ENCODE data around the gene TXNDC11. TPM values are rescaled to one million over a fixed set of nuclear protein-coding genes. Genes with fewer than 3 reads are reported as not detected.

TXNDC11 gene
- total and polyA plus RNA-seq, 9 of the 15 experiments (the other 6 are each of a cell fraction or from before 2014, with no cell fraction given), result 0.66 to 32.6 (median 26.2) TPM

DNA sequence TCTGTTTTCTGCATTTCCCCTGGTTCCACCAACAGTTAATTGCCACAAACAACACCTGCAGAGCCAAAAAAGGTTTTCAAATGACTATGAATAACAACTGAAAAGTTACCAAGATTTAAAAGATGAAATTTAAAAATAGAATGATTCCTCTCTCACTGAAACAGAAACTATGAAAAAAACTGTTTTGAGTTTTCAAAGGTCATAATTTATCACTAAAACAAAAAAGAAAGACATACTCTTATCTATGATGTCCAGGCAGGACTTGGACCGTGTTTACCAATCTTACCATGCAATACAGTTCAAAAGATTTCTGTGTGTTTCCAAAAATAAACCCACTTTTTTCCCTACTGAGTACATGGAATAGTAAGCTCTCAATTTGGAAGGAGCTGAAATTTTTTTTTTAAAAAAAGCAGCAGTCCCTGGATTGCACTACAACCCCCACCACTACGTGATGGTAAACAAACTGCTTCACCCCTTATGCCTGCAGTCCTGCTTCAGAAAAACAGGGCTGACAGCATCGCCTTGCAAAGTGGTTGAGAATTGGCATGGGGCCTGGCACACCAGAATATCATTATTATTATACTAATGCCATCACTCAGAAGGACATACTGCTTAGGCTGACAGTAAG is 8.5 kb downstream of the TXNDC11 start:
- WGBS (ENCODE audit: insufficient coverage, low coverage, missing lambda C conversion rate), result 26% methylated on average over 3 of the region's 3 CpGs
- ATAC-seq (peak; percentile 79), FAIRE-seq (peak; percentile 80), DNase-seq (ENCODE audit: extremely low read depth in 1 of 4, low spot score in 3 of 4) (peak in 2 of 4 experiments; percentile 57 to 62)
- Histone ChIP-seq H2AFZ (ENCODE audit: low read depth, low read length) (no peak overlapping the region), H3K4me3 (no peak overlapping the region), H3K9ac (ENCODE audit: insufficient read depth in 1 of 2, low read depth in 2 of 2, low read length in 2 of 2) (no peak overlapping the region), H3K27ac (ENCODE audit: extremely low read depth, low read depth, low read length) (no peak overlapping the region), H3K9me3 (replicated peaks; ENCODE audit: control insufficient read depth, insufficient read depth, low read depth, low read length) (no peaks in the 10 kb centered on the region), H3K36me3 (ENCODE audit: control insufficient read depth, insufficient read depth, low read length) (peaks cover 93% of the 10 kb centered on the region), H3K79me2 (ENCODE audit: control insufficient read depth, insufficient read depth, low read length) (peaks cover 29% of the 10 kb centered on the region), H3K4me1 (replicated peaks in 1 of 2; ENCODE audit: control insufficient read depth in 2 of 2, insufficient read depth in 2 of 2, low read length in 2 of 2) (peaks cover 0 to 14% of the 10 kb centered on the region in 2 experiments; a peak in 3 of 5 replicates), H3K9me1 (ENCODE audit: control insufficient read depth, insufficient read depth, low read length) (no peaks in the 10 kb centered on the region), H3K4me2 (ENCODE audit: insufficient read depth, low read length) (peak overlapping the region; percentile 39), H3K27me3 (ENCODE audit: control insufficient read depth in 2 of 2, insufficient read depth in 2 of 2, low read length in 2 of 2) (no peaks in the 10 kb centered on the region), H4K20me1 (replicated peaks; ENCODE audit: control insufficient read depth, insufficient read depth, low read length) (peaks cover 14% of the 10 kb centered on the region)
- ChIA-PET CTCF (ENCODE audit: low intra/inter-chr PET ratio) (interaction anchor here (0.8 kb wide), 1 partner anchor 9 kb away, joined by 3 read pairs; the partner anchor contains the start of gene TXNDC11), POLR2A (interaction anchor here (0.6 to 1.5 kb wide), 6 partner anchors 8 to 36 kb away, joined by 3 to 5 read pairs (median 3); partner anchors contain the start of gene TXNDC11)
- in situ Hi-C loops (cut with MboI) (no loop called here), intact Hi-C loops (cut with micrococcal nuclease) (no loop called here)
- no TSS peak for BruUV-seq (replicated peaks)
- TF ChIP-seq TBL1XR1 (IDR thresholded peaks at IDR 0.05; ENCODE audit: low read length in 2 of 2) (peak in 1 of 2 experiments; percentile 90; a peak in 2 of 4 replicates), ARHGAP35 (IDR thresholded peaks at IDR 0.05; ENCODE audit: partially characterized antibody) (no peak), ZC3H8 (IDR thresholded peaks at IDR 0.05) (no peak), ERF (CRISPR knock-in tag; IDR thresholded peaks at IDR 0.05) (no peak), SNRNP70 (optimal IDR thresholded peaks at IDR 0.05; ENCODE audit: low read depth, low read length) (no peak), ZNF408 (CRISPR knock-in tag; IDR thresholded peaks at IDR 0.05; ENCODE audit: low read depth) (no peak), CBFA2T2 (conservative IDR thresholded peaks at IDR 0.05) (peak; percentile 75), ELF1 (tag; IDR thresholded peaks at IDR 0.05) (no peak), ZBED1 (IDR thresholded peaks at IDR 0.05) (no peak), ZNF764 (CRISPR knock-in tag; IDR thresholded peaks at IDR 0.05; ENCODE audit: low read depth) (no peak), SMARCA4 (IDR thresholded peaks at IDR 0.05) (peak; percentile 88), JUND (IDR thresholded peaks at IDR 0.05; ENCODE audit: borderline replicate concordance, low read depth, low read length) (peak; percentile 26; the same call in 1 of the 2 replicates), JUND (tag; IDR thresholded peaks at IDR 0.05; ENCODE audit: borderline replicate concordance, low read depth, low read length) (peak; percentile 34; the same call in 1 of the 3 replicates), EP300 (IDR thresholded peaks at IDR 0.05; ENCODE audit: low read length) (peak; percentile 82)
- TF ChIP-seq, protein P1, sequence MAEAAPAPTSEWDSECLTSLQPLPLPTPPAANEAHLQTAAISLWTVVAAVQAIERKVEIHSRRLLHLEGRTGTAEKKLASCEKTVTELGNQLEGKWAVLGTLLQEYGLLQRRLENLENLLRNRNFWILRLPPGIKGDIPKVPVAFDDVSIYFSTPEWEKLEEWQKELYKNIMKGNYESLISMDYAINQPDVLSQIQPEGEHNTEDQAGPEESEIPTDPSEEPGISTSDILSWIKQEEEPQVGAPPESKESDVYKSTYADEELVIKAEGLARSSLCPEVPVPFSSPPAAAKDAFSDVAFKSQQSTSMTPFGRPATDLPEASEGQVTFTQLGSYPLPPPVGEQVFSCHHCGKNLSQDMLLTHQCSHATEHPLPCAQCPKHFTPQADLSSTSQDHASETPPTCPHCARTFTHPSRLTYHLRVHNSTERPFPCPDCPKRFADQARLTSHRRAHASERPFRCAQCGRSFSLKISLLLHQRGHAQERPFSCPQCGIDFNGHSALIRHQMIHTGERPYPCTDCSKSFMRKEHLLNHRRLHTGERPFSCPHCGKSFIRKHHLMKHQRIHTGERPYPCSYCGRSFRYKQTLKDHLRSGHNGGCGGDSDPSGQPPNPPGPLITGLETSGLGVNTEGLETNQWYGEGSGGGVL (CRISPR knock-in tag; IDR thresholded peaks at IDR 0.05), result no peak
- TF ChIP-seq, protein P2, sequence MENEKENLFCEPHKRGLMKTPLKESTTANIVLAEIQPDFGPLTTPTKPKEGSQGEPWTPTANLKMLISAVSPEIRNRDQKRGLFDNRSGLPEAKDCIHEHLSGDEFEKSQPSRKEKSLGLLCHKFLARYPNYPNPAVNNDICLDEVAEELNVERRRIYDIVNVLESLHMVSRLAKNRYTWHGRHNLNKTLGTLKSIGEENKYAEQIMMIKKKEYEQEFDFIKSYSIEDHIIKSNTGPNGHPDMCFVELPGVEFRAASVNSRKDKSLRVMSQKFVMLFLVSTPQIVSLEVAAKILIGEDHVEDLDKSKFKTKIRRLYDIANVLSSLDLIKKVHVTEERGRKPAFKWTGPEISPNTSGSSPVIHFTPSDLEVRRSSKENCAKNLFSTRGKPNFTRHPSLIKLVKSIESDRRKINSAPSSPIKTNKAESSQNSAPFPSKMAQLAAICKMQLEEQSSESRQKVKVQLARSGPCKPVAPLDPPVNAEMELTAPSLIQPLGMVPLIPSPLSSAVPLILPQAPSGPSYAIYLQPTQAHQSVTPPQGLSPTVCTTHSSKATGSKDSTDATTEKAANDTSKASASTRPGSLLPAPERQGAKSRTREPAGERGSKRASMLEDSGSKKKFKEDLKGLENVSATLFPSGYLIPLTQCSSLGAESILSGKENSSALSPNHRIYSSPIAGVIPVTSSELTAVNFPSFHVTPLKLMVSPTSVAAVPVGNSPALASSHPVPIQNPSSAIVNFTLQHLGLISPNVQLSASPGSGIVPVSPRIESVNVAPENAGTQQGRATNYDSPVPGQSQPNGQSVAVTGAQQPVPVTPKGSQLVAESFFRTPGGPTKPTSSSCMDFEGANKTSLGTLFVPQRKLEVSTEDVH (IDR thresholded peaks at IDR 0.05; ENCODE audit: low read depth, partially characterized antibody), result no peak
- TF ChIP-seq, protein P3, sequence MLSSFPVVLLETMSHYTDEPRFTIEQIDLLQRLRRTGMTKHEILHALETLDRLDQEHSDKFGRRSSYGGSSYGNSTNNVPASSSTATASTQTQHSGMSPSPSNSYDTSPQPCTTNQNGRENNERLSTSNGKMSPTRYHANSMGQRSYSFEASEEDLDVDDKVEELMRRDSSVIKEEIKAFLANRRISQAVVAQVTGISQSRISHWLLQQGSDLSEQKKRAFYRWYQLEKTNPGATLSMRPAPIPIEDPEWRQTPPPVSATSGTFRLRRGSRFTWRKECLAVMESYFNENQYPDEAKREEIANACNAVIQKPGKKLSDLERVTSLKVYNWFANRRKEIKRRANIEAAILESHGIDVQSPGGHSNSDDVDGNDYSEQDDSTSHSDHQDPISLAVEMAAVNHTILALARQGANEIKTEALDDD (IDR thresholded peaks at IDR 0.05), result no peak
